ENCODE data around the gene UST.

The UST gene

DNA sequence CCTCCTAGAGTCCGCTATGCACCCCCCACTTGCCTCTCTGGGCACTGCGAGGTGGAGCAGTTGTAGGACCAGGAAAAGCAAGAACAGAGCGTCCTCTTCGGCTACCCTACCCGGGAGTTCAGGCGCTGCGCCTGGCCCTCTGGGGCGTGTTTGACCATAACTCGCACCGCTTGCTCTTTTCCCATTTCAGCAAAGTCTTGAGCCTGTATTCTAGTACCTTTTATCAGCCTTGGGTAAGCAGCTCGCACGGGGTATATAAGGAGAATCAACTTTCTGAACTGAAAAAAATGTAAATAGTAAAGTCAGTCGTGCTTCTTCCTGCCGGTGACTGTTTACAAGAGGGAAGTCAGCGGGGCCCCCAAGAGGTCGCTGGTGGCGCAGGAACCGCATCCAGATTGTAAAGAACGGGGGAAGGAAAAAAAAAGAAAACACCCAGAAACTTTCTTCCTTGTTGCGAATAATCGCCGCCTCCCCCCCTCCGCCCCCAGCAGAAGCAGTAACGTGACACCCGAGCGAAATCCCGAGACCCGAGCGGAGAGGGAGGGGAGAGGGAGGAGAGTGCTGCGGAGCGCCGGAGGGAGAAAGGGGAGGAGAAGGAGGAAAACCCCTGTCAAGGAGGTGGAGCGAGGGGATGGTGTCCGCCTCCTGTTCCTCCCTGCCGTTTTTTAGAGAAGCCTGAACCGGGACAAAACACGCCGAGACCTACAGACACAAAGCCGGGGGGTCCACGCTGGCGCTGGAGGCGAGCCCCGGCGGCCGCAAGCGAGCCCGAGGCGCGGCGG is at the start of gene UST:
Gene UST, plus strand, starts transcription at position 668 of the 782 bp plus-strand sequence. CDS start 401 bp downstream, outside the sequence.
- DNase-seq (ENCODE audit: low read depth): peak; percentile 80

DNA sequence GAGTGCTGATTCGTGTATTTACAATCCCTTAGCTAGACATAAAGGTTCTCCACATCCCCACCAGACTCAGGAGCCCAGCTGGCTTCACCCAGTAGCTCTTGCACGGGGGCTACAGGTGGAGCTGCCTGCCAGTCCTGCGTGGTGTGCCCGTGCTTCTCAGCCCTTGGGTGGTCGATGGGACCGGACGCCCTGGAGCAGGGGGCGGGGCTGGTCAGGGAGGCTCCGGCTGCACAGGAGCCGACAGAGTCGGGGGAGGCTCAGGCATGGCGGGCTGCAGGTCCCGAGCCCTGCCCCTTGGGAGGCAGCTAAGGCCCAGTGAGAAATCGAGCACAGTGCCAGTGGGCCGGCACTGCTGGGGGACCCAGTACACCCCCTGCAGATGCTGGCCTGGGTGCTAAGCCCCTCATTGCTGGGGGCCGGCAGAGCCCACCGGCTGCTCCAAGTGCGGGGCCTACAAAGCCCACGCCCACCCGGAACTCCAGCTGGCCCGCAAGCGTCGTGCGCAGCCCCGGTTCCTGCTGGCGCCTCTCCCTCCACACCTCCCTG is 48.9 kb upstream of the UST start:
- DNase-seq (ENCODE audit: low read depth): no peak

DNA sequence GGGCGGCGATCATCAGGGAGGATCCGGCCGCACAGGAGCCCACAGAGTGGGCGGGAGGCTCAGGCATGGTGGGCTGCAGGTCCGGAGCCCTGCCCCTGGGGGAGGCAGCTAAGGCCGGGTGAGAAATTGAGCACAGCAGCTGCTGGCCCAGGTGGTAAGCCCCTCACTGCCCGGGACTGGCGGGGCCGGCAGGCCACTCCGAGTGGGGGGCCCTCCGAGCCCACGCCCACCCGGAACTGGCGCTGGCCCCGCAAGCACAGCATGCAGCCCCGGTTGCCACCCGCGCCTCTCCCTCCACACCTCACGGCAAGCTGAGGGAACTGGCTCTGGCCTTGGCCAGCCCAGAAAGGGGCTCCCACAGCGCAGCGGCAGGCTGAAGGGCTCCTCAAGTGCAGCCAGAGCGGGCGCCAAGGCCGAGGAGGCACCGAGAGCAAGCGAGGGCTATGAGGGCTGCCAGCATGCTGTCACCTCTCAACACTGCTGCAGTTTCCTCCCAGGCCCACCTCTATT is 48.1 kb upstream of the UST start:
- DNase-seq (ENCODE audit: low read depth): no peak

GRCh38 chr6:148700047-148700715 is 46.6 kb upstream of the UST start:
- DNase-seq (ENCODE audit: low read depth): no peak

DNA sequence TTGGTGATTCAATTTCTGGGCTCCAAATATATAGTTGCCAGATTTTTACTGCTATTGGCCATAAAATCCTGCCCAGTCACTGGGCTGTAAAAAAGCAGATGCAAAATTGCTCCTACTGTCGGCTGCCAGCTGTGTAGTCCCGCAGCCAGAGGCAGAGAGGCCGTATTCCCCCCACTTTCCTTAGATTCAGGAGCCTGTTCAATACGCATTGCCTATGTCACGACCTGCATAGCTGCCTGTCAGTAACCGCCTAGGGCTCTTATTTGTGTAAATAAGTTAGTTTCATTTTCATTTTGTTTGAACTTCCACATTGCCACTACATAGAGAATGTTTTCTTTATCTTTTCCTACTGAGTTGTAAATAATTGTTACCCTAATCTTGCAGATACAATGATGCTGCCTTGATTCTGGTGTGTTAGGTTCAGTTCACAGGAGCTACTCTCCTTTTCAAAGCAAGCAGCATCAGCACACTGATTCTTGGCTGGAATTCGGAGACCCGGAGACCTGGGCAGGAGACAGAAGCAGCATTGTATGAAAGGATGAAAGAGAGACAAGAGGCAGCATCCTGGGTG is 46.0 kb upstream of the UST start:
- peak; percentile 24 for DNase-seq (ENCODE audit: low read depth)

GRCh38 chr6:148701375-148701774 is 45.5 kb upstream of the UST start:
- DNase-seq (ENCODE audit: low read depth): no peak

GRCh38 chr6:148703900-148704299 is 42.9 kb upstream of the UST start:
- no peak for DNase-seq (ENCODE audit: low read depth)

- no peak for DNase-seq (ENCODE audit: low read depth)
These were observed 42.2 kb upstream of the UST start for GRCh38 chr6:148704400-148705246.

- DNase-seq (ENCODE audit: low read depth): no peak
These were observed 38.1 kb upstream of the UST start for GRCh38 chr6:148708707-148709106.

DNA sequence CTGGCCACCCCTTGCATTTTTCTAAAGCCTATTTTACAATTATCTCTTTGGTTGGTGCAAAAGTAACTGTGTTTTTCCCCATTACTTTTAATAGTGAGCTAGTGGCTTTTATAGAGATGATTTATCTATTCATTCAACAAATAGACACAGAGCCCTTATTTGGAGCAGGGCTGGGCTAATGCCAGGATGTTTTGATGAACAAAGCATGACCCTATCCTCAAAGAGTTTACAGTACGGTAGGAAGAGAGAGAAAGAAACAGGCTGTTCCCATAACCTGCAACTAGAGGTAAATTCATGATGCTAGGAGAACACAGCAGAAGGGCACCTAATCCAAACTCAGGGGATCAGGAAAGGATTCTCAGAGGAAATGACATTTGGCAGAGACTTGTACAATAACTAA is 37.3 kb upstream of the UST start:
- DNase-seq (ENCODE audit: low read depth): no peak

- no peak for DNase-seq (ENCODE audit: low read depth)
These were observed 34.8 kb upstream of the UST start for GRCh38 chr6:148711833-148712654.

DNA sequence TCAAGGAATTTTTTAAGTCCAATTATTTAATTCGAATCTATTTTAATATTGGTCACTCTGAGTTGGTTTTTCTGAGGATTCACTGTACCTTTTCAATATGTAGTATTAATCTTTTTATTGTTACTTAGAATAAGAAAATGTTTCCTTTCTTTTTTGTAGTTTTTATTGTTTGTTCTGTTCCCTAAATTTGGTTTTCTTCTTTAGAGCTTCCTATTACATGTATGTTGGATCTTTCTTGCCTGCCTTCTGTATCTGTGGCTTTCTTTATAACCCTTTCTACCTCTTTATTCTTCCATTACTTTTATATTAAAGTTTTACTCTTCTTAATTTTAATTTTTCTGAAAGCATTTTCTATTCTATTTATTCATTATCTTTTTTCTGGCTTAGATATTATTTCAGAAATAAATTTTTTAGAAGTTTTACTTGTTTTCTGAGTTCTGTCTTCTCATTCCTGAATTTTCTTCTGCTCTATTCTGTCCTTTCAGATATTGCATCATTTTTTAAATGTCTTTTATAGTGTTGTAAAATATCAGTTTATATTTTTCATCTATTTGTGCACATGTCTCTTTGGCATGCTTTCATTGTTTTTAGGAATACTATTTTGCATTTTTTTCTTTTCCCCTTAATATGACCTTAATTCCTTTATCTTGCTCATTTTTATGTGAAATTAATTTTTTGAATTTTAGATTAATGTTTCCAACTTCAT is 33.6 kb upstream of the UST start:
- DNase-seq (ENCODE audit: low read depth): no peak

- DNase-seq (ENCODE audit: low read depth): no peak
These were observed 32.9 kb upstream of the UST start for GRCh38 chr6:148713921-148714320.

DNA sequence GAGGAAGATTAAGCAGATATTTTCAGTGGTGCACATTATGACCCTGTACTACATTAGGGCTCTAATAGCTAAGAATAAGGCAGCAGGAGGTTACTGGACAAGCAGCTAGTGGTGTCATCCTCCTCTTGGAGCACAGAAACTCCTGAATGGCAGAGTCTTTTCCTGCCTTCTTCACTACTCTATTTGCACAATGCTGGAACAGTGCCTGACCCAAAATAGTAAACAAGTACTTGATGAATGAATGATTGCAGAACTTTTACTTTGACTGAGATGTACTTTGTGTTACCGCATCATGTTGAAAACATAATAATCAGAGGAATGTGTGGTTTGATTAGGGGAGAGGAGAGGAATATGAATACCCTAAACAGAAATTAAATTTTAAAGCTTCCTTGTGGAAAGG is 30.0 kb upstream of the UST start:
- peak; percentile 73 for DNase-seq (ENCODE audit: low read depth)

DNA sequence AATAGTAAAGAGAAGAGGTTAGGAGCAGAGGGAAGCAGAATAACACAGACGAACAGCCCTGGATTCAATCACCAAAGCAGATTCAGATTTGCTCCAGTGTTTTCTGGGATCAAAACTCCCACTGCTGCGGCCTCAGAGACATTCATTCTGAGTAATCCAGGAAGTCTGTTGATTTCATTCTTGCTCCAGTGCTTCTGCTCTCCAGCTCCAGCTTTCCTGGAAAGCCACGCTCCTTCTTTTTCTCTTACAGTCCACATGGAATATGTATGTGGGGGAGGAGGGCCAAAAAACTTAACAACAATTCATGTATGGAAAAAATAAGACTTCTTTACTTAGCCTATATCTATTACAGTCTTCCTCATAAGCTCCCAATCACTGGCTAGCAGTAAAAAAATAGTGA is 26.4 kb upstream of the UST start:
- DNase-seq (ENCODE audit: low read depth): peak; percentile 42

DNA sequence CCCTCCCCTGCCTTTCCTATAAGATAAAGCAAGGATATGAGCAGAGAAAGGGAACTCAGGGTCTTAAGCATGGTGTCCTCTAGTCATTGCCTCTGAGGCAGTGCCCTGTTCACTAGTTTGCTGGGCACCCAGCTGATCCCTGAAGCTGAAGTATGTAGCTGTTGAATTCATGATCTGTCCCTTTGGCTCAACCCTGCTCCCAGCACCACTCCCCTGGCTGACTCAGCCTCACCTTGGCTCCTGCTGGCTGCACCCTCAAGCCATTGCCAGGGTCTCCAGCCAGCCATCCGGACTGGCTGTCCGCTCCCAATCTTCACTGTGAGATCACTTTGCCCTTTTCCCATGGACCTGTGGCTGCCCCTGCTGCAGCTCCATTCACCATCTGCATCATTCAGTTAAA is 25.9 kb upstream of the UST start:
- DNase-seq (ENCODE audit: low read depth): no peak

DNA sequence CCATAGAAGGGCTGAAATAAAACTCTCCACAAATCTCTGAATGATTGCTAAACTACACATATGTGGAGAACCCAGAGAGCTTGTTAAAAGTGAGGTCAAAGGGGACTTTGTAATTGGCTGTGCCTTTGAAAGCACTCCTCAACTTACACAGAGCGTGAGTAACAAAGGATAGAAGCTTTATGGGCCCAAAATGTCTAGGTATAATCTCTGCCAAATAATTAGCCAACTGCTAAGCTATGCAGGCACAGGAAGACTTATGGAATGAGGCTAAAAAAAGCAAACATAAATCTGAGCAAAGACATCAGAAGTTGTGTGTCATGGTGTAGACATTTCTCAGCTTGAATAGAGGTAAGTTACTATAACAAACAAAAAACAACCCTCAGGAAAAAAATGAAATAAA is 23.3 kb upstream of the UST start:
- peak; percentile 26 for DNase-seq (ENCODE audit: low read depth)

GRCh38 chr6:148724428-148724827 is 22.4 kb upstream of the UST start:
- DNase-seq (ENCODE audit: low read depth): no peak

DNA sequence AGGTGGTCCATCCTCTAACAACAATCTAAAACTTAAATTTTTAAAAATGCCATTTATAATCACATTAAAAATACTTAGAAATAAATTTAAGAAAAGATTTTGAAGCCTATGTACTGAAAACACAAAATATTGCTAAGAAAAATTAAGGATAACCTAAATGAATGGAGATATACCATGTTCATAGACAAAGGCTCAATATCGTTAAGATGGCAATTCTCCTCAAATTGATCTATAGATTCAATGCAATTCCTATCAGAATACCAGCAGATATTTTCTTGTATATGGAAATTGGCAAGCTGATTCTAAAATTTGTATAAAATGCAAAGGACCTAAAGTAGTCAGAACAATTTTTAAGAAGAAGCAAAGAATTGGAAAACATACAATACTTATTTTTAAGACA is 19.7 kb upstream of the UST start:
- no peak for DNase-seq (ENCODE audit: low read depth)

DNA sequence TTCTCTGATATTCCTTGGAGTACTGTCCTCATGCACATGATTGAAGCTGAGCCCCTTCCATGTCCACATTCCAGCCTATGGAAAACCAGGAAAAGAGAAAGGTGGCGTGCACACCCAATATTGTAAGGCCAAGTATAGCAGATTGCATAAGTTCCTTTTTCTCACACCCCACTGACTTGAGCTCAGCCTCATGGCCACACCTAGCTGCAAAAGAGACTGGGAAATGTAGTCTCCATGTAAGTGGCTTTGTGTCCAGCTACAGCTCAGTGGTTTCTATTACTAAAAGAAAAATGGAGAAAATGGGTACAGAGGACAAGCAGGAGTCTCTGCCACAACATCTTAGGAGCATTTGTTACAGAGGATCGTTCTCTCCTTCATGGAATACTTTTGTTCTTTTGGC is 10.8 kb upstream of the UST start:
- DNase-seq (ENCODE audit: low read depth): no peak
